H9 (cell line): ENCODE results near the gene LMO1. TPM values are rescaled to one million over a fixed set of nuclear protein-coding genes. Genes with fewer than 3 reads are reported as not detected.

Experiments used
- DNase-seq: peaks from one replicate; pipeline ENCODE4 v3.0.0-alpha.2; 2017
- H2AFZ ChIP-seq: one replicate; pipeline ENCODE4 v1.6.1; 2013; ENCODE audit warnings: mild to moderate bottlenecking, low read length, control low read depth, moderate library complexity
- H2AK5ac ChIP-seq: 2 replicates; pipeline ENCODE4 v1.6.1; 2013; ENCODE audit warnings: low read length, control low read depth, mixed read lengths; ENCODE audit not compliant: insufficient read length
- H2BK120ac ChIP-seq: one replicate; pipeline ENCODE4 v1.6.1; 2013; ENCODE audit warnings: low read depth, mild to moderate bottlenecking, low read length, control low read depth, inconsistent platforms; ENCODE audit not compliant: poor library complexity, severe bottlenecking
- H2BK12ac ChIP-seq: 2 replicates; pipeline ENCODE4 v1.6.1; 2013; ENCODE audit warnings: low read length, control low read depth, mixed read lengths, low read depth; ENCODE audit not compliant: insufficient read length
- H2BK15ac ChIP-seq: 2 replicates; pipeline ENCODE4 v1.6.1; 2013; ENCODE audit warnings: low read depth, low read length, control low read depth
- H2BK20ac ChIP-seq: one replicate; pipeline ENCODE4 v1.6.1; 2013; ENCODE audit warnings: low read depth, mild to moderate bottlenecking, low read length, control low read depth, inconsistent platforms; ENCODE audit not compliant: poor library complexity, severe bottlenecking
- H2BK5ac ChIP-seq: 2 replicates; pipeline ENCODE4 v1.6.1; 2013; ENCODE audit warnings: low read length, control low read depth, mixed read lengths; ENCODE audit not compliant: insufficient read length
- H3K14ac ChIP-seq: 2 replicates; pipeline ENCODE4 v1.6.1; 2013; ENCODE audit warnings: low read length, control low read depth; ENCODE audit not compliant: insufficient read depth
- H3K18ac ChIP-seq: 2 replicates; pipeline ENCODE4 v1.6.1; 2013; ENCODE audit warnings: low read depth, mild to moderate bottlenecking, mixed read lengths, low read length, control low read depth; ENCODE audit not compliant: insufficient read length
- H3K23ac ChIP-seq: 2 replicates; pipeline ENCODE4 v1.6.1; 2013; ENCODE audit warnings: low read length, control low read depth, mixed read lengths, low read depth; ENCODE audit not compliant: insufficient read length
- H3K23me2 ChIP-seq: 2 replicates; pipeline ENCODE4 v1.6.1; 2013; ENCODE audit warnings: low read depth, mild to moderate bottlenecking, mixed read lengths, low read length, control low read depth; ENCODE audit not compliant: insufficient read length, poor library complexity, severe bottlenecking
- H3K27ac ChIP-seq: 2 replicates; pipeline ENCODE4 v1.5.1; 2013; ENCODE audit warnings: low read length, control low read depth, mixed read lengths, low read depth; ENCODE audit not compliant: insufficient read length
- H3K27me3 ChIP-seq: 2 replicates; pipeline ENCODE4 v1.6.1; 2013; ENCODE audit warnings: low read length, control low read depth, inconsistent platforms; ENCODE audit not compliant: insufficient read depth
- H3K4ac ChIP-seq: 2 replicates; pipeline ENCODE4 v1.6.1; 2013; ENCODE audit warnings: low read depth, mild to moderate bottlenecking, control low read depth, inconsistent platforms, low read length, moderate library complexity
- H3K4me1 ChIP-seq: 2 replicates; pipeline ENCODE4 v1.6.1; 2013; ENCODE audit warnings: low read length, control low read depth, inconsistent platforms; ENCODE audit not compliant: insufficient read depth
- H3K4me2 ChIP-seq: 2 replicates; pipeline ENCODE4 v1.6.1; 2013; ENCODE audit warnings: low read length, control low read depth, mixed read lengths; ENCODE audit not compliant: insufficient read length, insufficient read depth
- H3K56ac ChIP-seq: 2 replicates; pipeline ENCODE4 v1.6.1; 2013; ENCODE audit warnings: low read depth, mild to moderate bottlenecking, mixed read lengths, low read length, control low read depth; ENCODE audit not compliant: insufficient read length
- H3K79me1 ChIP-seq: 2 replicates; pipeline ENCODE4 v1.6.1; 2013; ENCODE audit warnings: low read depth, mild to moderate bottlenecking, moderate library complexity, low read length, control low read depth, inconsistent platforms; ENCODE audit not compliant: insufficient read depth, poor library complexity, severe bottlenecking
- H3K79me2 ChIP-seq: 2 replicates; pipeline ENCODE4 v1.6.1; 2013; ENCODE audit warnings: low read length, control low read depth, inconsistent platforms; ENCODE audit not compliant: insufficient read depth
- H3K9ac ChIP-seq: 2 replicates; pipeline ENCODE4 v1.6.1; 2013; ENCODE audit warnings: low read length, control low read depth, mixed read lengths; ENCODE audit not compliant: insufficient read length; ENCODE audit errors: extremely low read depth
- H3K9me3 ChIP-seq: one replicate; pipeline ENCODE4 v1.6.1; 2013; ENCODE audit warnings: low read depth, low read length, inconsistent platforms; ENCODE audit not compliant: control insufficient read depth
- H3T11ph ChIP-seq: one replicate; pipeline ENCODE4 v1.6.1; 2013; ENCODE audit warnings: mild to moderate bottlenecking, low read length, control low read depth, inconsistent platforms
- H4K20me1 ChIP-seq: one replicate; pipeline ENCODE4 v1.6.1; 2013; ENCODE audit not compliant: control insufficient read depth, insufficient read length, insufficient read depth
- H4K5ac ChIP-seq: 2 replicates; pipeline ENCODE4 v1.6.1; 2013; ENCODE audit warnings: low read depth, mild to moderate bottlenecking, mixed read lengths, low read length, control low read depth; ENCODE audit not compliant: insufficient read length
- H4K8ac ChIP-seq: replicated peaks from 2 replicates; pipeline ENCODE4 v1.6.1; 2013; ENCODE audit warnings: low read length, control low read depth, mixed read lengths, low read depth; ENCODE audit not compliant: insufficient read length
- H4K91ac ChIP-seq: 2 replicates; pipeline ENCODE4 v1.6.1; 2013; ENCODE audit warnings: low read depth, mild to moderate bottlenecking, moderate library complexity, mixed read lengths, low read length, control low read depth; ENCODE audit not compliant: insufficient read length
- H3K27ac Mint-ChIP-seq, 3 experiments: 2 replicates in 2 of 3; 3 replicates in 1 of 3; pipeline ENCODE4 v1.8.0; 2020 to 2021; ENCODE audit warnings: mixed read lengths in 3 of 3, mild to moderate bottlenecking in 1 of 3, moderate library complexity in 1 of 3
- H3K27me3 Mint-ChIP-seq: 2 replicates; pipeline ENCODE4 v1.8.0; 2021; ENCODE audit warnings: low read depth, mild to moderate bottlenecking, moderate library complexity, mixed read lengths
- H3K36me3 Mint-ChIP-seq, 3 experiments: 2 replicates in 2 of 3; 3 replicates in 1 of 3; pipeline ENCODE4 v1.8.0; 2020 to 2021; ENCODE audit warnings: low read depth in 3 of 3, mixed read lengths in 3 of 3; ENCODE audit not compliant: insufficient read depth in 1 of 3
- H3K4me1 Mint-ChIP-seq, 2 experiments: 2 replicates each; pipeline ENCODE4 v1.8.0; 2020; ENCODE audit warnings: mixed read lengths in 2 of 2
- H3K4me3 Mint-ChIP-seq, 2 experiments: 2 replicates in 1 of 2; 3 replicates in 1 of 2; pipeline ENCODE4 v1.8.0; 2020 to 2021; ENCODE audit warnings: mild to moderate bottlenecking in 2 of 2, mixed read lengths in 2 of 2, moderate library complexity in 1 of 2
- H3K9me3 Mint-ChIP-seq, 2 experiments: 2 replicates in 1 of 2; 3 replicates in 1 of 2; pipeline ENCODE4 v1.8.0; 2020; ENCODE audit warnings: mild to moderate bottlenecking in 2 of 2, mixed read lengths in 2 of 2, moderate library complexity in 1 of 2
- CTCF ChIP-seq: fragments of 200-600 bp; sonication (generic); conservative IDR thresholded peaks from 3 replicates; pipeline ENCODE4 v1.8.0; 2021; ENCODE audit warnings: antibody characterized with exemption, mild to moderate bottlenecking
- WGBS: extraction: QIAGEN DNeasy Blood & Tissue Kit; methylation state at CpG from one replicate; pipeline ENCODE4 v1.1.7; 2013; ENCODE audit warnings: missing lambda C conversion rate, low lambda C conversion rate, mixed read lengths; ENCODE audit not compliant: insufficient read length; ENCODE audit errors: extremely low coverage; 5-methylcytosine and 5-hydroxymethylcytosine counted together
- total RNA-seq: library from RNA; stranded (reverse); gene quantifications from 2 replicates; pipeline ENCODE4 v1.2.1, GENCODE V29; 2021

LMO1 gene
- total RNA-seq, 1 experiment from 2014 or later: 0.50 TPM

GRCh38 chr11:8252388-8252787, 11.3 kb downstream of the LMO1 start:
- Histone ChIP-seq H3K9me3 (no peaks in the 10 kb centered on the region), H4K5ac (no peak overlapping the region), H3K27me3 (no peaks in the 10 kb centered on the region), H3K23me2 (no peaks in the 10 kb centered on the region), H3K79me2 (no peaks in the 10 kb centered on the region), H3K9ac (no peak overlapping the region), H3K14ac (no peak overlapping the region), H2BK12ac (no peak overlapping the region), H3K56ac (no peak overlapping the region), H3K4ac (no peak overlapping the region), H3K4me2 (no peak overlapping the region), H3T11ph (no peak overlapping the region), H4K91ac (no peak overlapping the region), H2AFZ (no peak overlapping the region), H2BK20ac (no peak overlapping the region), H2BK120ac (no peak overlapping the region), H3K27ac (no peak overlapping the region), H2AK5ac (no peak overlapping the region), H2BK5ac (no peak overlapping the region), H3K4me1 (no peaks in the 10 kb centered on the region), H3K18ac (no peak overlapping the region), H3K79me1 (no peaks in the 10 kb centered on the region), H3K23ac (no peak overlapping the region), H2BK15ac (no peak overlapping the region), H4K20me1 (no peaks in the 10 kb centered on the region), H4K8ac (no peak overlapping the region)
- no peaks in the 10 kb centered on the region for H3K36me3 Mint-ChIP-seq
- WGBS: no CpG with 5 or more reads among the region's 5 CpGs
- H3K4me1 Mint-ChIP-seq: no peaks in the 10 kb centered on the region; a peak in 1 of 4 replicates
- no peak overlapping the region for H3K4me3 Mint-ChIP-seq
- peak; percentile 12 for DNase-seq
- H3K27me3 Mint-ChIP-seq: peaks cover 7% of the 10 kb centered on the region
- no peak overlapping the region for H3K27ac Mint-ChIP-seq
- no peak for TF ChIP-seq CTCF
- H3K9me3 Mint-ChIP-seq: no peaks in the 10 kb centered on the region
